Ovary (tissue), 3 donors: ENCODE results near the gene P3H2.

Source experiments
- EP300 ChIP-seq: sonication (generic); formaldehyde crosslinking; IDR thresholded peaks from one replicate; pipeline ENCODE4 v1.6.1; 2017; ENCODE audit warnings: antibody characterized with exemption
- POLR2A ChIP-seq: fragments of 450-650 bp; IDR thresholded peaks from one replicate; pipeline ENCODE4 v1.6.1; 2017; ENCODE audit warnings: antibody characterized with exemption, mild to moderate bottlenecking, moderate library complexity
- TF ChIP-seq, protein P1 (sequence below), 3 donors: fragments of 450-650 bp in 2 of 3; fragments of 200-600 bp in 1 of 3; IDR thresholded peaks; one replicate each; pipeline versions ENCODE4 v1.5.1 to v1.8.0; 2016 to 2022; ENCODE audit warnings: antibody characterized with exemption in 3 of 3, mild to moderate bottlenecking in 1 of 3
- donor health status: DM: no; HTN: no; CAD: no.

DNA sequence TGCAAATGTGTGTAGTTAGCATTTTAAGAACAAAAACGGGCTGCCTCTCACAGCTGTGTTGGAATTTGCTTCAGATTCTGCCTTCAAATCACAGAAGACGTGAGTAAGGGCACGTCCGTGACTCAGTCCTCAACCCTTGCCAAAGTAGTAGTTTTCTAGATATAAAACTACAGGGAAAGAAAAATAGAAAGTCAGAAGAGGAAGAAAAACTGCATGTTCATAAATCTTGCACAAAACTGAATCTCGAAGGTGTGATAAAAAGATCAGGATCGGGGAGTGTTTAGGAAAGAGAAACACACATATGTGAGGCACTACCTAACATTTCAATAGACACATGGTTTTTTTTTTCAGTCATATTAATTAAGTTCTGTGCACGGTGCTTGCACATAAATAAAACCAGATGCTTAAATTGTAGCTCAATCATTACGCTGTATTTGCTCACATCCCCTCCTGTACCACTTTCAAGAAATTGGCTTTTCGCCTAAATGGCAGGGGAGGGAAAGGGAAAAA is 71.7 kb downstream of the P3H2 start:
- no peak for TF ChIP-seq EP300
- TF ChIP-seq, protein P1, sequence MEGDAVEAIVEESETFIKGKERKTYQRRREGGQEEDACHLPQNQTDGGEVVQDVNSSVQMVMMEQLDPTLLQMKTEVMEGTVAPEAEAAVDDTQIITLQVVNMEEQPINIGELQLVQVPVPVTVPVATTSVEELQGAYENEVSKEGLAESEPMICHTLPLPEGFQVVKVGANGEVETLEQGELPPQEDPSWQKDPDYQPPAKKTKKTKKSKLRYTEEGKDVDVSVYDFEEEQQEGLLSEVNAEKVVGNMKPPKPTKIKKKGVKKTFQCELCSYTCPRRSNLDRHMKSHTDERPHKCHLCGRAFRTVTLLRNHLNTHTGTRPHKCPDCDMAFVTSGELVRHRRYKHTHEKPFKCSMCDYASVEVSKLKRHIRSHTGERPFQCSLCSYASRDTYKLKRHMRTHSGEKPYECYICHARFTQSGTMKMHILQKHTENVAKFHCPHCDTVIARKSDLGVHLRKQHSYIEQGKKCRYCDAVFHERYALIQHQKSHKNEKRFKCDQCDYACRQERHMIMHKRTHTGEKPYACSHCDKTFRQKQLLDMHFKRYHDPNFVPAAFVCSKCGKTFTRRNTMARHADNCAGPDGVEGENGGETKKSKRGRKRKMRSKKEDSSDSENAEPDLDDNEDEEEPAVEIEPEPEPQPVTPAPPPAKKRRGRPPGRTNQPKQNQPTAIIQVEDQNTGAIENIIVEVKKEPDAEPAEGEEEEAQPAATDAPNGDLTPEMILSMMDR (IDR thresholded peaks at IDR 0.05): no peak
- TF ChIP-seq POLR2A: no peak
